T-helper 22 cell (primary cell): ENCODE measurements around the gene BIRC6.
"Not testable (repeated sequence)": the region's sequence is repeated elsewhere in the genome, so short reads cannot be mapped to it uniquely, and the experiment has no call there.

Source experiments
- DNase-seq: peaks from one replicate; pipeline ENCODE4 v3.0.0-alpha.2; 2020; ENCODE audit warnings: low read depth

BIRC6 gene

DNA sequence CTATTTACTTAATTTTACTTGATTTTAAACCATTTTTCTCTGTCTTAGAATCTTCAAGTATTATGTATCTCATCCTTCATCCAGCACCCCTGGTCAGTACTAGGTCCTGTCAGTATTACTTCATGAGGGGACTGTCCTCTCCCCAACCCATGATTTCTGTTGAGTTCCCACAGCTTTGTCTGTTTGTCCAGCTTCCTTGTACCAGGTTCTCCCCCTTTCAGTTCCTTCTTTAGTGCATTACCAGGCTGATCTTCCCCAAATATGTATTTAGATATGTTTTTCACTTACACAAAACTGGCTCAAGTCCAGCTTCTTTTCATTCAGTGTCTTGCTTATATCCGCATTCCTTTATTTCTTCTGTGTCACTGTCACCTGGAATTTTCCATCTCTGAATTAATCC is 257.3 kb downstream of the BIRC6 start:
- no peak for DNase-seq

DNA sequence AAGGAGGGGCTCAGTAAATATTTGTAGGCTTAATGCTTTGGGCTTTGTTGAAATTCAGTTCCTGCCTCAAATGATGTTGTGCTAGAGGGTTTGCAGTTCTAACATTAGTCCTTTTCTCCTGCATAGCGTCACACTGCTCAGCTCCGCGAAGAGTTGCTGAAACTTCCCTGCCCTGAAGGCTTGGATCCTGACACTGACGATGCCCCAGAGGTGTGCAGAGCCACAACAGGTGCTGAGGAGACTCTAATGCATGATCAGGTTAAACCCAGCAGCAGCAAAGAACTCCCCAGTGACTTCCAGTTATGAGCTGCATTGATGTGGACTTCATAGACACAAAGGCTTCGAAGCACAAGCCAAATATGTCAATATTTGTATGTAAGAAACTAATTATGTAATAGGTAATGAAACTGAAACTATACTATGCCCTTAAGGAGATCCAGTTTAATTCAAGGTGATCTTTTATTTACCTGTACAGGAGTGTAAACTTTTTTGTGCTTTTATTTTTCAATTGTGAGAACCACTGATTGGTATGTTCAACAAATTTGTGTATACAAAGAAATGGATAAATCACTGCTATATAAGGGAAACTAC is 260.9 kb downstream of the BIRC6 start:
- DNase-seq: no peak

DNA sequence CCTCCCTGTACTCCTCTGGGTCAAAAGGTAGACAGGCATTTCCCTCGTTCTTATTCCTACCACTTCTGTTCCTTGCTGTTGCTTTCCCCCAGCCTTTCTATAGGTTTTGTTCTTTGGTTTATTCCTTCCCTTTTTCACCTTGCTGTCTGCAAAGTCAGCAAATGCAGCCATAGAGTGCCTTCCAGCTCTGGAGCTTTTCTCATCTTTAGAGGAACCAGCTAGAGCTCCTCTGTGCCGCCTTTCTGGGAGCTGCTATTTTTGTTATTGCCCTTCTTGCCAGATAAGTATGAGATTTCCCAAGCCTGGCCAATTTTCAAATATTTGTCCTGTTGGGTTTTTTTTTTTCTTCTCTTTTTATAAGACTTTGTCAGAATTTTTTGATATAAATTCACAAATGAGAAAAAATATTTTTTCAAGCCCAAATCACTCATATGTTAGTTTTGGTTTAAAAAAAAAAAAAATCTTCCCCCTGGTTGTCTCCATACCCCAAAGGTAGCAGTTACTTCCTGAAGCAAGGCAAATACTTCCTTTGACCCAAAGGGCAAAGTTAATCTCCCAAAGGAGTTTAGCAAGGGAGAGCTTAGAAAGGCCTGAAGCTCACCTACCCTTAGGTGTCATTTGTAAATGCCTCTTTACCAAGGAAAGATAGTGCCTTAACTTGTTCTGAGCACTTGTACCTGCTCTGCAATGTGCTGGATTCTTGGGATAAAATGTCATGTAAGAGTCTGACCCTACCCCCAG is 265.9 kb downstream of the BIRC6 start:
- no peak for DNase-seq

DNA sequence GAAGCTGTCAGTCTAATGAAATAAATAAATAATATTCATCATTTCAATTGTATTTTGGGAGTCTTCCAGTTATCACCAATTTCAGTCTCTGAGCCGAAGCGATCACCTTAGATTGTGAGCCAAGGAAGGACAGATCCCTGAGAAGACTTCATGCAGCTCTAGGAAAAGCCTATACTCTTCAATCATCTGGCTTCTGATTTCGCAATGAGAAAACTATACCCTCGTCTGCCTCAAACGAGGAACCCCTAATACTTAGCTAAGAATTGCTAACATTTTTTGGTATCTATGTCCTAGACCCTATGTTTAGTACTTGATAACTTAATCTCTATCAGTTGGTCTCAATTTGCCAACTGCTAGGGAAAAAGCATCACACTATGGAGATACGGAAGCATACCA is 266.5 kb downstream of the BIRC6 start:
- no peak for DNase-seq

DNA sequence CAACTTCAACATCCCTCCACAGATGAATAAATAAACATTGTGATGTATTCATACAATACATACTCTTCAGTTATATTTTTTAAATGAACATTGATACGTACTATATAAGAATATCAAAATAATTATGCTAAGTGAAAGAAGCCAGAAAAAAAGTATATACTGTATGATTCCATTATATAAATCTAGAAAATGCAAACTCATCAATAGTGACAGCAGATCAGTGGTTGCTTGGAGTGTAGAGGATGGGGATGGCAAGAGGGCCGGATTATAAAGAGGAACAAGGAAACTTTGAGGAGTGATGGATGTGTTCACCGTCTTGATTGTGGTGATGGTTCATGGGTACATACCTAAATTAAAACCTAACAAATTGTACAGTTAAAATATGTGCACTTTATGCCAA is 268.0 kb downstream of the BIRC6 start:
- no peak for DNase-seq

DNA sequence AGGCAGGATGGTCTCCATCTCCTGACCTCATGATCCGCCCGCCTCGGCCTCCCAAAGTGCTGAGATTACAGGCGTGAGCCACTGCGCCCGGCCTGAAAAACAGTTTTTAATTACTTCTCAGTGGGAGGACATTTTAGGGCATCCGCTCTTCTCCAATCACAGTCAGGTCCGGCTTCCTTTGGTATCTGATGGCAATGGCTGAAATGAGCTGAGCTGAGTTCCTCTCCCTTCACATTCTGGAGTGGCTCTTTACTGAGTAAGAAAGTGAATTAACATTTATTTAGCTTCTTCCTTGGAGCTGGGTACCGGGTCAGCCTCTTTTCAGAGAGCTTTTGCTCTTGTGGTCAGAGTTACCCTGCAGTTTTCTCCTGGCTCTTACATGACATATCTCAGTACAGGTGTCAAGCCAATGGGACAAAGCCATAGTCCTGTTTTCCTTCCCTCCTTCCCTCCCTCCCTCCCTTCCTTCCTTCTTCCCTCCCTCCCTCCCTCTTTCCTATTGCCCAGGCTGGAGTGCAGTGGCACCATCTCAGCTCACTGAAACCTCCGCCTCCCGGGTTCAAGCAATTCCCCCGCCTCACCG is 269.9 kb downstream of the BIRC6 start:
- DNase-seq: no peak

DNA sequence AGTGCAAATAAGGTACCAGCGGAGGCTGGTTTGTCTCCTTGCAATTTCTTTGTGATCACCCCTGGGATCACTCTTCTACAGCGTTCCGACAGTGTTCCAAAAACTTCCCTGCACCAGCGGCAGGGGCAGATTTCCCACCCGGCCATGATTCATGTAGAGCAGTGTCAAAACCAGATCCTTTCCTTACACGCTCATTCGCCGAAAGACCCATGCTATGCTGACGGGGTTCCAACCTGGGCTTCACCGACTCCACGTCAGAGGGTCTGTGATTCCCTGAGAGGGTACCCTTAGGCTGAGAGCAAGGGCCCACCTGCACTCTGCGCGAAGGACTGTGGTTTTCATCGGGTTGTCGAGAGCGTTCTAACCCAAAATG is 270.6 kb downstream of the BIRC6 start:
- no peak for DNase-seq

DNA sequence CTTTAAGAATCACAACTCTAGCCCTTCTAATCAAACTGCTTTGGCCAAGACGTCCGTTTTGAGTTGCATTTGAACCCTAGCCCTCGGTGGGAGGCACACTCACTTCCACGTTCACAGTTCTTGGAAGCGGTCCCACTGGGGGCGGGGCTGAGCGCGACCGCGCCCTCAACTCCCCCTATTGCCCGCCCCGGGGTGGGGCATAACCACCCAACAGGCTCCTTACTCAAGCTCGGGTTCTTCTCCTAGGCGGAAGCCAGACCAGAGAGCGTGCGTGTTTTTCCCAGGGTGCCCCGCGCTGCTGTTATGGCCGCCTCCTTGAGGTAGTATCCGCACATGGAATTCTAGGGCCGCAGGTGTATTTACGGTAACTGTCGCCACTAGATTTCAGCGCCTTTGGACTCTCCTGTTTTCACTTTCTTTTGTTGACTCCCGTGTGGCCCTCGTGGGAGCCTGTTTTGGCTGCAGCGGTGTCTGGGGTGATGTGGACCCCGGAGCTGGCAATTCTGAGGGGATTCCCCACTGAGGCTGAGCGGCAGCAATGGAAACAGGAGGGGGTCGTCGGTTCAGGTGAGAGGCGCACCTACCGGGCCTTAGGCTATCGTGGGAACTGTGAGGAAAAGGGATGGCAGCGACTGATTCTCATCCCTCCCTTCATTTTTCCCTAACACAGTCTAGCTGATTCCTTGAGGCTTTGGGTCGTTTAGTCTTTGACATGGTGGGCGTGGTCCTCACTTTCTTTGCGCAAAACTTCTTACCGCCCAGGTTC is 271.2 kb downstream of the BIRC6 start, which contains the start of gene TTC27:
TSS of gene TTC27 (plus strand) at position 237 of the 766 bp plus-strand sequence. CDS start at position 480, 243 bp downstream.
- peak; percentile 90 for DNase-seq

DNA sequence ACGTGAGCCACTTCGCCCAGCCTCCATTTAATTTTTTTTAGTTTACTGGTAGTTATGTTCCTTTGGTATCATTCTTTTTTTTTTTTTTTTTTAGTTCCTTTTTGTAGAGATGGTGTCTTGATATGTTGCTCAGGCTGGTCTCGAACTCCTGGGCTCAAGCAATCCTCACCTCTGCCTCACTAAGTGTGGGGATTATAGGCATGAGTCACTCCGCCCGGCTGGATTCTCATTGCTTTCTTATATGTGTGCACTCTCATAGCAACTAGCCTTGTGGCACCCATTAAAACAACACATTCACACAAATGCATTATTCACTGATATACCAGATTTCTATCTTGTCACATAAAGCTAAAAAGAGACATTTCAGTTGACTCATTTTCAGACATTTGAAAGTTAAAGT is 275.3 kb downstream of the BIRC6 start:
- DNase-seq: no peak

DNA sequence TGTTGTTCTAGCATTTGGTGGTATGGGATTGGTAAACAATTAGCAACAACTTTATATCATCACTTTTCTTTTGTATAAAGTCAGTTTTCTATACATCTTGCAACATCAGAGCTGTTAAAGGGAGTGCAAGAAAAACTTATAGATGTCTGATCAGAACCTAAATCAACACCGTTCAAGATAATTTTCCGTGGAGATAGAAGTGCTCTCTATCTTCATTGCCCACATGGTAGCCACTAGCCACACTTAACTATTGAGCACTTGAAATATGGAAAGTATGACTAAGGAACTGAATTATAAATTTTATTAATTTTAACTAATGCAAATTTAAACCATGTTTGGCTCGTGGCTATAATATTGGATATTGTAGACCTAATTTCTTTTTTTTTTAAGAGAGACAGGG is 276.2 kb downstream of the BIRC6 start:
- no peak for DNase-seq

DNA sequence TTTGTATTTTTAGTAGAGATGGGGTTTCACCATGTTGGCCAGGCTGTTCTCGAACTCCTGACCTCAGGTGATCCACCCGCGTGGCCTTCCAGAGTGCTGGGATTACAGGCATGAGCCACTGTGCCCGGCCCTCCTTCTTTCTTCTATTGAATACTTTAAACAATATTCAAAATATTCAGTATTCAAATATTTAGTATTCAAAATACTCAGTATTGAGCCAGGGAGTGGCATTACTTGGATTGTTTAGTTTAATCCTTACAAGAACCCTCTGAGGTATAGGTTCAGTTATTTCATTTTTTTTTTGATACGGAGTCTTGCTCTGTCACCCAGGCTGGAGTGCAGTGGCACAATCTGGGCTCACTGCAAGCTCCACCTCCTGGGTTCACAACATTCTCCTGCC is 281.7 kb downstream of the BIRC6 start:
- DNase-seq: not testable (repeated sequence)

DNA sequence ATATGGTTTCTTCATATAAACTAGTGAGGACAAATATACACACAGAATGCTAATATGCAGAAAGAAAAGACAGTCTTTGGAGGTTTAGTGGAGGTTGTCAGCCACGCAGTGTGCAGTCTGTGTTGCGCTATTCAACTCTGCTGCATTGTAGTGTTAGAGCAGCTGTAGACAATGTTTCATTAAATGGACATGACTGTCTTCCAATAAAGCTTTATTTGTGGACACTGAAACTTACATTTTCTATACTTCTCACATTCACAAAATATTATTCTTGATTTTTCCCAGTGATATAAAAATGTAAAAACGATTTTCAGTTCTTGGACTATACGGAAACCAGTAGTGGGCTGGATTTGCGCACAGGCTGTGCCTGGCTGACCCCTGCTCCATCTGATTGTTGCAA is 284.4 kb downstream of the BIRC6 start:
- DNase-seq: no peak

DNA sequence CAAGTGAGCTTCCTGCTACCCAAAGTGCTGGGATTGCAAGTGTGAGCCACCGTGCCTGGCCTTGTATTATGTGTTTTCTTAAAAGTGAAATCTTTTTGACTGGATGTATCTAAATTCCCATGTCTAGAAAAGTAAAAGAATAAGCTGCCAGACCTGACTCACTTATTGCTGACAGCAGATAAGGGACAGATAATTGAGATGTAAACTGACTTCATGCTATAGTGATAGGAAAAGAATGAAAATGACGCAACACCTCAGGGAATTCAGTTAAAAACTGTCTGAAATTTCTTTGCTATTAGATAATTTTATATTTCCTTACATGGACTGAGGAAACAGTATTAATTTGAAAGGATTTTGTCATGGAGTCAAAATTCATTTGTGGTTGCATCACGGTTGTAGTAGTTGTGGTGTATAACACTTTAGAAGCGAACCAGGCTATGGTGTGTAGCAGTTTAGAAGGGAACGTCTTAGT is 290.4 kb downstream of the BIRC6 start:
- DNase-seq: no peak

DNA sequence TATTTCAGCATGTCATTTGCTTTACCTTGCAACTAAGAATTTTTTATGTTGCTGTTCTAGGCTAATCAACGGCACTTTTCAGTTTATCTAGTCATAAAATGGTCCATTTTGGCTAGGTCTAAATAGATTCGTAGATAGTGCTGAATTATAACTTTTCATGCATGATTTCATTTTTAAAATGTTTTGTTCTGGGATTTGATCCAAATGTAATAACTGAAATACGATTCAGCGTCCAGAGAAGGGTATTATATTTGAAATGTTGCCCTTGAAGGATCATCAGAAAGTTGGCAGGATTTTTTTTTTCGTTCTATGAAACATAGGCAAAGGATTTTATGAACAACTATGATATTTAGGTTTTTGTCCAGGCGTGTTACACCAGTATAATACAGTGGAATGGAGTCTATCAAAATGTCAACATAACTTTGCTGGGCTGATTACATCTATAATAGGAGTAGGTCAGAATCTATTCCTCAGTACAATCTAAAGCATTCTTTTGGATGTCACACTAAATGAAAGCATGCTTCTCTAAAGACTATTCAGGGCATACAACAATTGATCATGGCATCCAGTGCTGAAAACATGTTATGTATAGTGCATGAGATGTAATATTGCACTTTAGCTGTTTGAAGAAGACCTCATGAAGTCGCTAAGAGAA is 295.9 kb downstream of the BIRC6 start:
- no peak for DNase-seq

DNA sequence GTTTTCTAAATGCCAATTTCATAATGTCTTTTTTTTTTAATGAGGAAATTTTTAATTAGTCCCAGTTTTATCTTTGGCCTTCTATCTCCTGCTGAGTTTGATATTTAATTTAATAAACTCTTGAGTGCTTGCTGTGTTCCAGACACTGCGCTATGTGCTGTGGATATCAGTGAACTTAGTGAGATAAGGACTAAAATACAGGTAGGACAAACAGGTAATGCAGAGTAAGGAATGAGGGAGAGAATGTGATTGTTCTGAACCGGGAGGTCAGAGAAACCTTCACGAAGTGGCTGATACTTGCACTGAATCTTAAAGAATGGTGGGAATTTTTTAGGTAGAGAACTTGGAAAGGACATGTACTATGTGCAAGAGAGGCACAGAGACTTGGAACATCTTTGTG is 299.2 kb downstream of the BIRC6 start:
- DNase-seq: no peak

DNA sequence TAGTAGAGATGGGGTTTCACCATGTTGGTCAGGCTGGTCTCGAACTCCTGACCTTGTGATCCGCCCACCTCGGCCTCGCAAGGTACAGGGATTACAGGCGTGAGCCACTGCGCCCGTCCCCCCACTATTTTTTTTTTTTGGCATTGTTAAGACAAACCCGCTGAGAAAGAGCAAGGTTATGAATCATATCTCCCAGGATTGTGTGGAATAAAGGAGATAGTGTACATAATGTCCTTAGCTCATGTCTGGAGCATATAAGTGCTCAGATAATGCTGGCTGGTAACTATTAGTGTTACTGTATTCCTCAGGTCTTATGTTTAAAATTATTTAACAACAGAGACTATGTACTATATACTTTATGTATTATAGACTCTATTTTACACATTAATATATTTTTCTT is 307.0 kb downstream of the BIRC6 start:
- no peak for DNase-seq

DNA sequence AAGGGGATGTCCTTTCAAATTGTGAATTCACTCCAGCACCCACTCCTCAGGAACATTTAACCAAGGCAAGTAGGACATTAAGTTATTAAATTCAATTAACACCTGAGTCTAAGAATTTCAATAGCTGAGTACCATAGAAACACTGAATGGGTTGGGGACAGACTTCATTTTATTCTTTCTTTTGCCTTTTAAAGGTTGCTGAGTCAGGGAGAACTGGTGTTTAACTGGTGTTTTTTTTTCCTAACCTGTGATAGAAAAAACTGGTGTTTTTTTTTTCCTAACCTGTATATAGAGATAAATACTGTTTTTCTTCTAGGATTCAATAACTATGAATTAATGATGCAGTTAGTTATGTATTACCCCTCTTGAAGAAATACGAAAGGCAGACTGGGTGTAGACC is 309.9 kb downstream of the BIRC6 start:
- DNase-seq: no peak

DNA sequence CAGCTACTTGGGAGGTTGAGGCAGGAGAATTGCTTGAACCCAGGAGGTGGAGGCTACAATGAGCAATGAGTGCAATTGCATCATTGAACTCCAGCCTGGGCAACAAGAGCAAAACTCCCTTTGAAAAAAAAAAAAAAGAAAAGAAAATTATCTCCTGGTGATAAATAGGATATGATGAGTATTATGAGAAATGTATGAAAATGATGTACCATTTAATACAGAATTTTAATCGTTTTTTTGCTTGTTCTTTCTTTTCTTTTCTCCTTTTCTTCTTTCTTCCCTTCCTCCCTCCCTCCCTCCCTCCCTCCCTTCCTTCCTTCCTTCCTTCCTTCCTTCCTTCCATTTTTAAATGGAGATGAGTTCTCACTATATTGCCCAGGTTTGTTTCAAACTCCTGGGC is 311.4 kb downstream of the BIRC6 start:
- no peak for DNase-seq
